NB4 (cell line): ENCODE results near the gene FBXO28.

Source experiments
- DNase-seq: peaks from one replicate; pipeline ENCODE4 v3.0.0; 2010; ENCODE audit warnings: low read depth
- H3K4me3 ChIP-seq: one replicate; pipeline ENCODE4 v1.5.1; 2011; ENCODE audit warnings: mild to moderate bottlenecking, low read depth, low read length, moderate library complexity
- MYC ChIP-seq: IDR thresholded peaks from 2 replicates; pipeline ENCODE4 v1.6.1; 2011; ENCODE audit warnings: low read depth, low read length
- POLR2A ChIP-seq: IDR thresholded peaks from 2 replicates; pipeline ENCODE4 v1.6.1; 2011; ENCODE audit warnings: mild to moderate bottlenecking; ENCODE audit not compliant: insufficient read length; ENCODE audit errors: extremely low read depth
- TF ChIP-seq, protein P1 (sequence below): IDR thresholded peaks from 2 replicates; pipeline ENCODE4 v1.6.1; 2011; ENCODE audit warnings: low read depth, low read length
- TF ChIP-seq, protein P2 (sequence below): IDR thresholded peaks from one replicate; pipeline ENCODE4 v1.5.1; 2012; ENCODE audit warnings: low read depth, low read length

FBXO28 gene

DNA sequence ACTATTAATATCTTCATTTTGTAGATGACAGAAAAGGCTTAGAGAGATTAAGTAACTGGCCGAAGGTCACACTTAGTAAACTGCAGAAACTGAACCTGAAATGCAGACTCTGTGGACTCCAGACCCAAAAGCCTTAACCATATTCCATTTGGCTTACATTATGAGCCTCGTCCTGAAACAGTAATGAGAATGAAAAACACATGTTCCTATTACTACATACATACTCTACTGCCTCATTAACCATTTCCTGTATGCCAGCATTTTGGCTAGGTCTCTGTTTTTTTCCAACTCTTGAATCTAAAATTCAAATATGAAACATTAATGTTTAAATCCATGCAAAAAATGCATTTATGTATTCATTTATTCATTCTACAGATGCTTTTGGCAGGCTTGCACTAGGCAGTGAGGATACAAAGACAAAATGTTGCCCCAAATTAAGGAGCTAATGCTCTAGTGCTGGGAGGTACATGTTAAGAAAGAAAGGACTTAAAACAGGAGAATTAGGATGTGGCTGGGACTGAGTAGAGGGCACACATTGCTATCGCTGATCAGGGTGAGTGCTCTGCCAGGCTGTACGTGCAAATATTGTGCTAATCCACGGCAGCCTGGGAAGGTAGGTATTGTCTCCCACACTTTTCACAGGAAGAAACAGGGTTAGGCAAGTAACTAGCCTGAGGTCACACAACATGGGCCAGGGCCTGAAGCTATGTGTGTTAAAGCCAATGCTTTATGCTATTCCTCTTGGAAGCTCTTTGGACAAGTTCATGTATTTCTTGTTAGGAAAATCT lies 83.1 kb downstream of the FBXO28 start:
- TF ChIP-seq POLR2A (no peak), MYC (no peak)
- TF ChIP-seq, protein P1, sequence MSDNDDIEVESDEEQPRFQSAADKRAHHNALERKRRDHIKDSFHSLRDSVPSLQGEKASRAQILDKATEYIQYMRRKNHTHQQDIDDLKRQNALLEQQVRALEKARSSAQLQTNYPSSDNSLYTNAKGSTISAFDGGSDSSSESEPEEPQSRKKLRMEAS = no peak
- TF ChIP-seq, protein P2, sequence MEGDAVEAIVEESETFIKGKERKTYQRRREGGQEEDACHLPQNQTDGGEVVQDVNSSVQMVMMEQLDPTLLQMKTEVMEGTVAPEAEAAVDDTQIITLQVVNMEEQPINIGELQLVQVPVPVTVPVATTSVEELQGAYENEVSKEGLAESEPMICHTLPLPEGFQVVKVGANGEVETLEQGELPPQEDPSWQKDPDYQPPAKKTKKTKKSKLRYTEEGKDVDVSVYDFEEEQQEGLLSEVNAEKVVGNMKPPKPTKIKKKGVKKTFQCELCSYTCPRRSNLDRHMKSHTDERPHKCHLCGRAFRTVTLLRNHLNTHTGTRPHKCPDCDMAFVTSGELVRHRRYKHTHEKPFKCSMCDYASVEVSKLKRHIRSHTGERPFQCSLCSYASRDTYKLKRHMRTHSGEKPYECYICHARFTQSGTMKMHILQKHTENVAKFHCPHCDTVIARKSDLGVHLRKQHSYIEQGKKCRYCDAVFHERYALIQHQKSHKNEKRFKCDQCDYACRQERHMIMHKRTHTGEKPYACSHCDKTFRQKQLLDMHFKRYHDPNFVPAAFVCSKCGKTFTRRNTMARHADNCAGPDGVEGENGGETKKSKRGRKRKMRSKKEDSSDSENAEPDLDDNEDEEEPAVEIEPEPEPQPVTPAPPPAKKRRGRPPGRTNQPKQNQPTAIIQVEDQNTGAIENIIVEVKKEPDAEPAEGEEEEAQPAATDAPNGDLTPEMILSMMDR = no peak
- DNase-seq = no peak

DNA sequence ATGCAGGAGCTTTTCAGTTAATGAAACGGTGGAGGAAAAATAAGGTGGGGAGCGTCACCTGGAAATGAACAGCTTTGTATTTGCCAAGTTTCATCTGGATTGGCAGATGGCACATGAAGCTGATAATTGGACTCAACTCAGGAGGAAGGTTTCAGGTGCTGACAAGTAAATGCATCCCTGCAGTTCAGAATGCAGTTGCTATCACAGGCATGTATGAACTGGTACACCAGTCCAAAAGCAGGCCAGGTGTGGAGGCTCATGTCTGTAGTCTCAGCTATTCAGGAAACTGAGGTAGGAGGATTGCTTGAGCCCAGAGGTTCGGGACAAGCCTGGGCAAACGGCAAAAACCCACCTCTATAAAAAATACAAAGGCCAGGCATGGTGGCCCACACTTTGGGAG lies 84.7 kb downstream of the FBXO28 start:
- DNase-seq = no peak
- no peak overlapping the region for H3K4me3 ChIP-seq
- TF ChIP-seq, protein P2 = no peak
- TF ChIP-seq, protein P1 = no peak
- TF ChIP-seq POLR2A (no peak), MYC (no peak)

More for the DNA sequence above, 83.1 kb downstream of the FBXO28 start:
- H3K4me3 ChIP-seq = no peak overlapping the region

DNA sequence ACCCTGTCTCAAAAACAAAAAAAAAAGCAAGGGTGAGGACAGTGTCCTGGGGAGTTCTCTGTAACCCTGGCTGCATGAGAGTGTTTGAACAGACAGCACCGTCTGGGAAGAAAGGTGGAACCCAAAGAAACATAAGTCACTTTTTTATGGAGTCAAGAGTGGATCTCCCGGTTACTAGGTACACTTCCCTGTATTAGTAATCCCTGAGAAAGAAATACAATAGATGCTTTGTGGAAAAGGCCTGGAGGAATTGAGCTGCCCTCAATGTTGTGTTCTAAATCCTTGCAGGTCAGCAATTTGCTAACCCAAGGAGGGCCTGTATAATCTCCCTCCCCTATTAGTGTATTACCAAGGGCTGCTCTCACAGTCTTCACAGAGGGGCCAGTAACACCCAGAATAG lies 85.8 kb downstream of the FBXO28 start:
- TF ChIP-seq, protein P1 = no peak
- no peak for TF ChIP-seq MYC
- TF ChIP-seq, protein P2 = no peak
- TF ChIP-seq POLR2A = no peak
- DNase-seq = no peak

DNA sequence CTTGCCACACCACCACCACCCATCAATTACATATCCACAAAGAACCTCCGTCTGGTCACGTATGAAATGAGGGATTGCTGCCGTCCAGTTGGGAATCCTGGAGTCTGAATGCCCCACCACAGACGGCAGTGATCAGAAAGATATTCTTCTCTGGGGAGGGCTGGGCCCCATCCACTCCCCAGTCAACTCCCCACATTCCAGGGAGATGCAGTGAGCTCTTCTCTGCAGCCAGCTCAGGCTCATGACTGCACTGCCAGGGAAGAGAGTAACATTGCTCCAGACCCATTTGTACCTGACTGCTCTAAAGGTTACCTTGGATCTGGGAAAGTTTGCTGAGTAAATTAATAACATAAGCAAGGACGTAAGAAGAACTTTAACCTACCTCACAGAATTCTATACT lies 87.5 kb downstream of the FBXO28 start:
- no peak for DNase-seq
- H3K4me3 ChIP-seq = no peak overlapping the region

More for the DNA sequence above, 85.8 kb downstream of the FBXO28 start:
- no peak overlapping the region for H3K4me3 ChIP-seq

DNA sequence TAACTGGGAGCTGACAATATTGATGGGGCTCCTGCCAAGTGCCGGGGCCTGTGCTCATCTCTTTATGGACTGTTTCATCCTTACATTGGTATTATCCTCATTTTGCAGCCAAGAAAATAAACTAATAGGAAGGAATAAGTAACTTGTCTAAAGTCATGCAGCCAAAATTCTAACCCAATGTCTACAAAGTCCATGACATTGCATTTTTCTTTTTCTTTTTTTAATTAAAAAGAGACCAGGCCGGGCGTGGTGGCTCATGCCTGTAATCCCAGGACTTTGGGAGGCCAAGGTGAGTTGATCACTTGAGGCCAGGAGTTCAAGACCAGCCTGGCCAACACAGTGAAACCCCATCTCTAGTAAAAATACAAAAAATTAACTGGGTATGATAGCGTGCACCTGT lies 87.9 kb downstream of the FBXO28 start:
- TF ChIP-seq, protein P2 = no peak
- no peak for TF ChIP-seq MYC
- TF ChIP-seq, protein P1 = no peak
- TF ChIP-seq POLR2A = no peak
- DNase-seq = no peak
- no peak overlapping the region for H3K4me3 ChIP-seq

More for the DNA sequence above, 87.5 kb downstream of the FBXO28 start:
- TF ChIP-seq, protein P2 = no peak
- TF ChIP-seq MYC (no peak), POLR2A (no peak)
- TF ChIP-seq, protein P1 = no peak
